HG03460 (cell line): ENCODE measurements around the gene MAVS.
"Not testable (repeated sequence)": the region's sequence is repeated elsewhere in the genome, so short reads cannot be mapped to it uniquely, and the experiment has no call there.

Experiments
- ATAC-seq: cut with Tn5 transposase; IDR thresholded peaks from one replicate; pipeline ENCODE4 v1.9.1; 2021; ENCODE audit not compliant: unreplicated experiment

Gene MAVS

DNA sequence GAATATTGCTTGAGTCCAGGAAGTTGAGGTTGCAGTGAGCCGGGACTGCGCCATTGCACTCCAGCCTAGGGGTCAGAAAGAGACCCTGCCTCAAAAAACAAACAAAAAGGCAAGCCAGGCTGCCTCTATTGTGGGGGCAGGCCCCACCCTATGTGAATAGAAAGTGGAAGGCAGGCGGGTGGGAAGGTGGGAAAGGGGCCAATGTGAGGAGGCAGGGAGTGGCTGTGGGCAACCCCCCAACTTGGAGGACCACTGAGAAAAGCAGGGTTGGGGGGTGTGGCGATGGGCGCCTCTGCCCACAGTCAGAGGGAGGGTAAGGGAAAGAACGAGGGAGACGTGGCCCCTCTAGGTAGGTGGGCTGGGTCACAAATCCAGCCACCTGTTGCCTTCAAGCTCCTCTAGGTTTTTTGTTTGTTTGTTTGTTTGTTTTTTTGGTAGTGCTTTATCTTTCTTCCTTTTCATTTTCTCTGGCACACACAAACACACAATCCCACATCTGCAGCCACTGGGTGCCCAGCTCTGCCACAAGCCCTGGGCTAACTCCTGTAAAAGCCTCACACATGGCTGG is 31.6 kb upstream of the MAVS start:
- no peak for ATAC-seq

DNA sequence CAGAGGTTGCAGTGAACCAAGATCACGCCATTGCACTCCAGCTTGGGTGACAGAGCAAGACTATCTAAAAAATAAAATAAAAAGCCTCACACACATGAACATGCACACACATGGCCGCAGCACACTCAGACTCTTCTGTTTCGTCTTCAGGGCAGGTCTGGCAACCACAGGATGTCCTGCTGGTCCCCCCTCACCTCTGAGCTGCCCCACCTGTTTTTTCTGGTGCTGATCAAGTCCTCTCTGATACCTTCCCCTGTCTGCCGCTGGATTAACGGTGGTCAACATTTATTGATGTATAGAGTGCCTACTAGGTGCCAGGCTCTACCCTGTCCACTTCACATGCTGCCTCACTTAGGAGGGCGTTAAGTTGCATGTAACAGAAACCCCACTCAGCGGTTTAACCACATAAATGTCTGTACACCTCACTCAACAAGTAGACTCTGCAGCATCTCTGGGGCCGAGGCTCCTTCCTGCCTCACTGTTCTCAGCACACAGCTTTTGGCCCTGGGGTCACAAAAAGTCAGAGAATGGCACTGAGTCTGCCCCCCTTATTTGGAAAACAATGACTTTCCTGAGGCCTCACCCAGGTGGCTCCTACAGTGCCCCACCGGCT is 30.8 kb upstream of the MAVS start:
- ATAC-seq: no peak

DNA sequence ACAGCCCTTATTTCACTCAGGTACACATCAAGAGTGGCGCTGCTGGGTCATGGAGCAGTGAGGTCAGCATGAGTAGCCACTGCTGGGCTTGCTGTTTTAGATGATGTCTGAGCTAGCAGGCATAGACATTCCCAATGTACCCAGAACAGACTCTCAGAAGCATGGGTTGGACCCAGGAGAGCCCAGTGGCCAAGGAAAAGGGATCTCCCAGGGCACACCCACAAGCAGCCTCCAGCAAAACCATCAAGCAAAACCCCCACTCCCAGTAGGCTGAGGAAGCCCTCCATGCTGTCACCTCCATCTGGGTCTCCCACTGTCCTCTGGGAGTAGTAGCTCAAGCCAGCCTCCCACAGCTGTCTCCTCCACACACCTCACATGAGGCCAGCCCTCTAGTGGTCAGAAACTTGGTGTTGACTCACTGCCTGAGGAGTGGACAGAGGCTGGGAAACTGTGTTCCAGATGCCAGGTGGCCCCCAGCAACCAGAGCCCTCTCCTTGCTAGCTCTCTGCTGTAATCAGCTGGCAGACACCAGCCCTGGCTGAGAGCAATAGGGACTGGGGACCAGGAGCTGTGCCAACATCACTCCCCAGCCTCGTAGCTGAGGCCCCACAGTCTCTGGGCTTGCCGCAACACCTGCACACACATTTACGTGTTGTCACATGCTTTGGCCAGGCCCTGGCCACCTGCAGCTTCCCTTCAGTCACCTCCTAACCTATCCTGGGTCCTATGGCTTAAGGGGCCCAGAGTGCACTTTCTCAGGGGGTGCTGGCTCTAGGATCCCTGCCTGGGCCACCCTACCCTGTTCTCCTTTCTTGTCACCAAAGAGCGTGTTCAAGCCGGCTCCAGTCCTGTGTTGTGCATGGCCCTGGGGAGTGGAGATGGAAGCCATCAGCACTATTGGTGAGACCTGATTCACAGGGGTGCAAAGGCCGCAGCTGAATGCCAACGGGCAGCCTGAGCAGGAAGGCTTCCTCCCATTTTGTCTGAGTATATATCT is 28.2 kb upstream of the MAVS start:
- no peak for ATAC-seq

DNA sequence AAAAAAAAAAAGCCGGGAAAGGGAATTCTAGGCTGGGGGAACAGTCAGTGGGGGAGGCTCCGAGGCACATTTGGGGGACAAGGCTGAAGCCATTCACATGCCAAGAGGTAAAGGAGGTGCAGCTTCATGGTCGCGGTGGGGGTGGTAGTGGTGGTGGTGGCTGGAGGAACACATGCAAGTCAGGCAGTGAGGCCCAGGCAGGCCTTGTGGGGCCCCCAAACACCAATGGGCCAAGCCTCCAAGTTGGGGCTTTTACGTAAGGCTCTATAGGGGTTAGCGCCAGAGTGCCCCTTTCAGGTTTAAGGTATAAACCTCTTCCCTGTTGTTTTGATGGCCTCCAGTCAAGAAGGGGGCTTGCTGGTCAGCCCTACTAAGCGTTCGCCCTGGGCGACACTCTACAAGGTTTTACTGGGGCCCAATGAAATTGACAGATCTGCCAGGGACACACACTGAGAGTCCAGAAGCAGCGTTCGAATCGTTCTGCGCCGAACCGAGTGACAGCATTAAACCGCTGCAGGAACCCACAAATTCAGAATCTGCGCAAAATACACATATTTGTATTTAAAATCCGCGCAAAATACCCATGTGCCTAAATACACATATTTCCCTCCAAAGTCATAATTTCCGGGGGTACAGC is 27.1 kb upstream of the MAVS start:
- no peak for ATAC-seq

DNA sequence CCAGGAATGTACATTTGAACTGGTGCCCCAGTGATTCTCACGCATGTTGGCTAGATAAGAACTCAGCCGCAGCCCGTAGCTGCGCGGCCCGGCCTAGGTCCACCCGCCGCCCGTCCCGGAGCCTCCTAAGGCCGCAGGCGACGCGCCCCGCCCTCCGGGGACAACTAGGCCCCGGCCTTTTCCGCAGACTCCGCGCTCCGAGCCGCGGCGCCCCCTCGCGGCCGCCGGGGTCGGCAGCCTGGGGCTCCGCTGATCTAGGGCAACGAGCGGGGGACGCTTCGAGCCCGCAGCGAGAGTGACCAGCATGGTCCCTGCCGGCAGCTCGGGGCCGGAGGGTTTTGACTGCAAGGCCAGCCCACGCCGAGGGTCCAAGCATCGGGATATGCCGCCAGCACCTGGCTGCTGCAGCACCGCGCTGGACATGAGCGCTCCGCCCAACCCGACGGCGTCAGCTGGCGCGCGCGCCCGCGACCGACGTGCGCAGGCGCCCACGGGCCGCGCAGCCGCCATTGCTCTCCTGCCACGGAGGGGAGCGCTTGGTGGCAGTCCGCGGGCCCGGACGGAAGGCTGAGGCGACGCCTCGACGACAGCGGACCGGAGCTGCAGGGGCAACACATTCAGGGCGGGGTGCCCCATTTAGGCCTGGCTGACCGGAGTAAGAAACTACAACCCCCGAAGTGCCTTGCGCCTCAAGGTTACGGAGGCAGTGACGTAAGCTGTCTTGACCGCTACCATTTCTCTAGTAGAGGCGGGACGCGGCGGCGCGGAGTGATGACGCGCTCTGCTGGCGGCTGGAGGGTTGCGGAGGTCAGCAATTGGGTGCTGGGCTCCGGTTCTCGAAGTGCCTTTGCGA is 26.4 kb upstream of the MAVS start, which contains the start of gene AP5S1:
Gene AP5S1, plus strand, starts transcription at position 500 of the 853 bp plus-strand sequence. CDS start 1,571 bp downstream, outside the sequence.
- ATAC-seq: peak; percentile 76

DNA sequence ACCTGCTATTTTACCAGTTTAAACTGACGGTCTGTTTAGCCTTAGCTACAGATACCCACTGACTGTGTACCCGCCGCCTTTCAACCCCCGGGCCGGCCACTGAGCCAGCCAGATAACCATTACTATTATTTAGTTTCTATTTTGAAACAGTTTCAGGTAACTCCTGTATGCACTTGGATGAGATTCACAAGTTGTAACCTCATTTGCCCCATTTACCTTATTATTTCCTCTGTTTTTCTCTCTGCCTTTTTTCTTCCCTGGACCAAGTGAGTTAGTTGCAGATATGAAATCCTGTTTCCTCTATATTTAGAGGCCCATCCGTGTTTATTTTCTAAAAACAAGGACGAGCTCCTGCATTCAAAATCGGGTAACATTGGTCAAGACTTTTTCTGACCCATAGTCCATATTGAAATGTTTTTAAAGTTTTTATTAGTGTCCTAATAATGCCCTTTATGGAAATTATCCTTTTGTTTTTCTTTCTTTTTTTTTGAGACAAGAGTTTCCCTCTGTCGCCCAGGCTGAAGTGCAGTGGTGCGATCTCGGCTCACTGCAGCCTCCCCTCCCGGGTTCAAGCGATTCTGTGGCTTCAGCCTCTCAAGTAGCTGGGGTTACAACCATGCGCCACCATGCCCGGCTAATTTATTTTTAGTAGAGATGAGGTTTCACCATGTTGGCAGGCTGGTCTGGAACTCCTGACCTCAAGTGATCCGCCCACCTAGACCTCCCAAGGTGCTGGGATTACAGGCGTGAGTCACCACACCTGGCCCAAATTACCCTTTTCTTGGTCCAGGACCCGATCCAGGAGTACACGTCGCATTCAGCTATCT is 25.5 kb upstream of the MAVS start:
- ATAC-seq: peak; percentile 14

DNA sequence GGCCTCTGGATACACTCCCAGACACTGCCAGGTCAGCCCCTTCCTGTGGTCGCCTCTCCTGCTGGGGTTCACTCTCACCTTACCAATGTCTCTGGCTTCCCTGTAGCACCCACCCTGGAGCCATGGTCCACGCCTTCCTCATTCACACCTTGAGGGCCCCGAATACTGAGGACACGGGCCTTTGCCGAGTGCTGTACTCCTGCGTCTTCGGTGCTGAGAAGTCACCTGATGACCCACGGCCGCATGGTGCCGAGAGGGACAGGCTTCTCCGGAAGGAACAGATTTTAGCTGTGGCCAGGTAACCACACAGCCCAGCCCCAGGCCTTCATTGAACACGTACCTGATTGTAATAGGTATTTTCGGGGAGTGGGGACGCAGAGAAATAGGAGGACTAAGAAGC is 24.6 kb upstream of the MAVS start:
- ATAC-seq: no peak

DNA sequence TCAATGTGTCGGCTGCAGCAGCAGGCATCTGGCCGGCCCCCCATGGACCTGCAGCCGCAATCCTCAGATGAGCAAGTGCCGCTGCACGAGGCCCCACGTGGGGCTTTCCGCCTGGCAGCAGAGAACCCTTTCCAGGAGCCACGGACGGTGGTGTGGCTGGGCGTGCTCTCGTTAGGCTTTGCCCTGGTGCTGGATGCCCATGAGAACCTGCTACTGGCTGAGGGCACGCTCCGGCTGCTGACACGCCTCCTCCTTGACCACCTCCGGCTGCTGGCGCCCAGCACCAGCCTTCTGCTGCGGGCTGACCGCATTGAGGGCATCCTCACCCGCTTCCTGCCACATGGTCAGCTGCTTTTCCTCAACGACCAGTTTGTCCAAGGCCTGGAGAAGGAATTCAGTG is 22.8 kb upstream of the MAVS start:
- ATAC-seq: no peak

DNA sequence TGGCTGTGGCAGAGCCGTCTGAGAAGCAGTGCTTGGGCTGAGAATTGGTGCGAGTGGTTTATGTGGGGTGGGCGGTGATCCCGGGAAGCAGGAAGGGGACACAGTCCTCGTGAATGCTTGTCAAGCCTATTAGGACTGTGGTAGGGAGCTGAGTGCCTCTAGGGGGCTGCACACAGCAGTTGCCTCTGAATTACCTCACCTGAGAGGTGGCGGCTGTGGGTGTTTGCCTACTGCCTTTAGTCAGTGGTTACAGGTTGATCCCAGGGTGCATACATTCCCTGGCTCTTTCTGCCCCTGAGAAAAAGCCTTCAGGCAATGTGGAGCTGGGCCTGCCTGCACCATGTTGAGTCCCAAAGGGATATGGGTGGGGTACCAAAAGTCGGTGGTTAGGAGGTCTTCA is 21.1 kb upstream of the MAVS start:
- no peak for ATAC-seq

DNA sequence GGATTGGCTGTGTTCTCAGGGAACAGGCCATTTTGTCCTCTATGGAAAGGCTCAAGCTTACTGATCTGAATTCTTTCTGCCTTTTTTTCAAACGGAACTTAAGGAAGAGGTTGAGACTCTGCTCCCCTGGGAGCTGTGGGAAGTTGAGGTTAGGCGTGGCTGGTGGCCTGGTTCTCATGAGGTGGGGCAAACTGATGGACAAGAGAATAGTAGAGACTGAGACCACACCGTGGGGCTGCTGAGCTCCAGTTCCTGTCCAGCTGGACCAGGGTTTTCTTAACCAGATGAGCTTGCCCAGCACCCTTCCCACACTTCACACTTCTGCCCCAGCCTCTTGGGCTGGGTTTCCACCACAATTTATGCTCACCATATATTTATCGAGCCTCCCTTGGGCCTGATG is 20.2 kb upstream of the MAVS start:
- no peak for ATAC-seq

DNA sequence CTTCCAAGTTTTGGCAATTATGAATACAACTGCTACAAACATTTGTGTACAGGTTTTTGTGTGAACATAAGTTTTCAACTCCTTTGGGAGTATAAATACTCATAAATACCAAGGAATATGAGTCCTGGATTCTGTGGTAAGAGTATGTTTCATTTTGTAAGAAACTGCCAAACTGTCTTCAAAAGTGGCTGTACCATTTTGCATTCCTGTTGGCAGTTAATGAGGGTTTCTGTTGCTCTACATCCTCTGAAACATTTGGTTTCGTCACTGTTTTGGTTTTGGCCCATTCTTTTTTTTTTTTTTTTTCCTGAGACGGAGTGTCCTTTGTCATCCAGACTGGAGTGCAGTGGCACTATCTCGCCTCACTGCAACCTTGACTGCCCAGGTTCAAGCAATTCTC is 17.8 kb upstream of the MAVS start:
- no peak for ATAC-seq

DNA sequence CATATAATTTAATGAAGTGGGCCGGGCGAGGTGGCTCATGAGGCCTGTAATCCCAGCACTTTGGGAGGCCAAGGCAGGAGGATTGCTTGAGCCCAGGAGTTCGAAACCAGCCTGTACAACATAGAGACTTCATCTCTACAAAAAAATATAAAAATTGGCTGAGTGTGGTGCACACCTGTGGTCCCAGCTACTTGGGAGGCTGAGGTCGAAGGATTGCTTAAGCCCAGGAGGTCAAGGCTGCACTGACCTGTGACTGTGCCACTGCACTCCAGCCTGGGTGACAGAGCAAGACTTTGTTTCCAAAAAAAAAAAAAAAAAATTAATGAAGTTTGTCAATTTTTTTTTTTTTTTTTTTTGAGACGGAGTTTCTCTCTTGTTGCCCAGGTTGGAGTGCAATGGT is 16.7 kb upstream of the MAVS start:
- not testable (repeated sequence) for ATAC-seq

DNA sequence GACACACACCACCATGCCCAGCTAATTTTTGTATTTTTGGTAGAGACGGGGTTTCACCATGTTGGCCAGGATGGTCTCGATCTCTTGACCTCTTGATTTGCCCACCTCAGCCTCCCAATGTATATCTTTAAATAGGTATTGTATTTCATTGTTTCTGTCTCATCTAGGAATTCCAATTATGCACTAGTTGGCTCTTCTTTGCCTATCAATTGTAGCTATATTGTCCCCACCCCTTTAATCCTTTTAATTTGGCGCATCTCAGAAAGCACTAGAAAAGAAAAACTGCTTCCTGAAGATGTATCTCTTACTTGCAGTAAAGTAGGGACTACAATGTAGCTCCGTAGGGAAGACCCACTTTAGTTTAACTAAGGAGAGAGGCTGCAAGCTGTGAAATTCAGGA is 10.5 kb upstream of the MAVS start:
- ATAC-seq: no peak

DNA sequence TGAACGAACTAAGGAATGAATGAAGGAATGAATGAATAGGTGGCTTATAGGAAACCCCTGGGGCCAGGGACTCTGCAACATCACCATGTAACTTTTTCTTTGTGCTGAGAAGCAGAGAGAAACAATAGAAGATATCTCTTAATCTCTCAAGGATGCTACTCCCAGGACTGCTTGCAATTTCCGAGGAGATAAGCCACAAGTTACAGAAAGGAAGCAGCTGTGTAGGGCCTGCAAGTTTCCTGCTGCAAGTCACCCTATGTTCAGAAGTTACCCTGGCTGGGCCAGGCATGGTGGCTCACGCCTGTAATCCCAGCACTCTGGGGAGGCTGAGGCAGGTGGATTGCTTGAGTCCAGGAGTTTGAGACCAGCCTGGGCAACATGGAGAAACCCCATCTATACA is 7.3 kb upstream of the MAVS start:
- ATAC-seq: no peak

DNA sequence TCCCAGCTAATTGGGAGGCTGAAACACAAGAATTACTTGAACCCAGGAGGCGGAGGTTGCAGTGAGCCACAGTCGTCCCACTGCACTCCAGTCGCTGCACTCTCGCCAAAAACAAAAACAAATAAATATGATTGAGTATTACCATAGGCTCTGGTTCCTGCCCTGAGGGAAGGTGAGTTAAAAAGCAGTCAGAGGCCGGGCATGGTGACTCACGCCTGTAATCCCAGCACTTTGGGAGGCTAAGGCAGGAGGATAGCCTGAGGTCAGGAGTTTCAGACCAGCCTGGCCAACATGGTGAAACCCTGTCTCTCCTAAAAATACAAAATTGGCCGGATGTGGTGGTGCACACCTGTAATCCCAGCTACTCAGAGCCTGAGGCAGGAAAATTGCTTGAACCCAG is 6.4 kb upstream of the MAVS start:
- not testable (repeated sequence) for ATAC-seq

DNA sequence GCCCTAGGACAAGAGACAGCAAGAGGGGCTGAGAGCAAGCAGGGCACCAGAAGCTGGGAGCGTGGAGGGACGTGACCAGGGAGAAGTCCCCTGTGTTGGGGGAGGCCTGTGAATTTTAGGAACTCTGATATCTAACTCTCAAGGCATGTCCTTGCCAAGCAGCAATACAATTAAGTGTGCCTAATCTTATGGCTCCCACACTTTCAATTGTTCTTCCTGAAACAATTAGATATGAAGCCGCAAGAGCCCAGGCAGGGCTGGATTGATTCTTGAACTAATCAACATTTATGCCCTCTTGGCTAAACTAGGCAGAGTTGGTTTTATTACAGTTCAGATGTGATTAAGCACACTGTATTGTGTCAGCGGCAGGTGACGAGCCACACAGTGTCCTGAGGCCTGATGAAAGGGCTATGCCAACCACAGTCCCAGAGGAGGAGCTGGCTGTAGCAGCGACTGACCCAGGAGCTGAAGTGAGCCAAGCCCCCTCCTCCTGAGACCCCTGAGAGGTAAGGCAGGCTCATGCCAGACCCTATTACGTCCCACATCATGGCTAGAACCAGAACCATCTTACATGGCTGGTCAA is 4.2 kb upstream of the MAVS start:
- ATAC-seq: no peak

DNA sequence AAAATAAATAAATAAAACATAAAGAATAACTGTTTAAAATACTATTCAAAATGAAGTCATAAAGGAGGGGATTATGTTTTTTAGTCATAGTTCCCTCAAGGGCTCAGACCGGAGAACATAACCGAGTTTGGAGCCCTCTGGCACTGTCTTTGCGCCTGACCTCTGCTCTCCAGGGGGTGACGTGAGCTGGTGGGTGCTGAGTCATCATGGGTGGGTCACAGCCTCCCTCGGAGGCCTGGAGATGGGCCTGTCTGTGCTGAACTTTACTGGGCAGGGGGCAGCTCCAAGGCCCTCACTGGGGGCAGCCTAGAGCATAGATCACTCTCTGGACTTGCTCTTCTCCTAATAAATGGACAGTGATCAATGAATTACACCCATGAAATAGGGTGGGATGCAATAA is 3.1 kb upstream of the MAVS start:
- no peak for ATAC-seq

DNA sequence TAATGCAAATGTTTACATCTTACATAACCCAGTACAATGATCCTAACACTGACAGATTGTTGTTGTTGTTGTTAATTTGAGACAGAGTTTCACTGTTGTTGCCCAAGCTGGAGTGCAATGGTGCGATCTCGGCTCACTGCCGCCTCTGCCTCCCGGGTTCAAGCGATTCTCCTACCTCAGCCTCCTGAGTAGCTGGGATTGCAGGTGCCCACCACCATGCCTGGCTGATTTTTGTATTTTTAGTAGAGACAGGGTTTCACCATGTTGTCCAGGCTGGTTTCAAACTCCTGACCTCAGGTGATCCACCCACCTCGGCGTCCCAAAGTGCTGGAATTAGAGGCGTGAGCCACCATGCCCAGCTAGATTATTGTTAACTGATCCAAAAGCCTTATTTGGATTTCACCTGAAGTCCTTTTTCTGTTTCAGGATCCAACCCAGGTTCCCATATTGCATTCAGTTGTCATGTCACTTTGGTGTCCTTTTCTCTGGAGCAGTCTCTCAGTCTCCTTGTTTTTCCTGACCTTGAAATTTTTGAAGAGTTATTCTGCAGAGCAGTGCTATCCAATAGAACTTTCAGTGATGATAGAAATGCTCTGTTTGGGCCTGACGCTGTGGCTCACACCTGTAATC is 2.5 kb upstream of the MAVS start:
- ATAC-seq: not testable (repeated sequence)

DNA sequence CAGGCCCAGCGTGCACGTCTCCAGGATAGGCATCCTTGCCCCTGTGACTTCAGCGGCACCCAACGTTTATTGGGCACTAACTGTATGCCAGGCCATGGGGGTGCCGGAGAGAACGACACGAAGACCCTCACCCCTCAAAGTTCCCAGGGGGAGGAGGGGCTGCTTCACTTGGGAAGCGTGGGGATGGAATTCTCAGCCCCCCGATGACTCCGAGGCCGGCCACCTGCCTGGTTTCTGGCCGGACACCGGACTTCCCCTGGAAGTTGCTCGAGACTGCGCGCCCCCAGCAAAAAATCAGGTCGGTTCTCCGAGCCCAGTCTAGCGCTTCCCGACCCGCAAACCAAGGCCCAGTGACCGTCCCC is 275 bp upstream of the MAVS start:
- ATAC-seq: no peak
